Gastrocnemius medialis (tissue), 4 donors: ENCODE results near the gene PRELID1. TPM values are rescaled to one million over a fixed set of nuclear protein-coding genes. Genes with fewer than 3 reads are reported as not detected.

ENCODE experiments used
- ATAC-seq, 2 donors: fragments of 150-250 bp; one replicate each; pipeline ENCODE4 v1.9.1; 2016
- DNase-seq, 2 donors: peaks; one replicate each; pipeline ENCODE4 v3.0.0-alpha.2; 2019
- H3K27ac ChIP-seq, 4 donors: fragments of 200-600 bp; sonication (generic); 1 replicate in 1 of 4; 2 replicates in 3 of 4; pipeline ENCODE4 v1.5.1; 2016 to 2018; ENCODE audit warnings: mild to moderate bottlenecking in 2 of 4, moderate library complexity in 1 of 4
- H3K27me3 ChIP-seq, 3 donors: fragments of 200-600 bp; sonication (generic) in 2 of 3; 1 replicate in 1 of 3; 2 replicates in 2 of 3; pipeline versions ENCODE4 v1.5.1 to v1.6.0; 2016 to 2019; ENCODE audit warnings: mild to moderate bottlenecking in 1 of 3, moderate library complexity in 1 of 3
- H3K36me3 ChIP-seq, 2 donors: fragments of 200-600 bp; sonication (generic) in 1 of 2; one replicate each; pipeline ENCODE4 v1.5.1; 2017 to 2018
- H3K4me1 ChIP-seq, 2 donors: fragments of 200-600 bp; sonication (generic) in 1 of 2; one replicate each; pipeline ENCODE4 v1.5.1; 2016 to 2017; ENCODE audit warnings: mild to moderate bottlenecking in 2 of 2
- H3K4me3 ChIP-seq, 4 donors: fragments of 200-600 bp; sonication (generic) in 3 of 4; 1 replicate in 1 of 4; 2 replicates in 3 of 4; pipeline ENCODE4 v1.5.1; 2016 to 2019; ENCODE audit warnings: mild to moderate bottlenecking in 2 of 4
- H3K9me3 ChIP-seq, 3 donors: fragments of 200-600 bp; sonication (generic) in 2 of 3; 1 replicate in 1 of 3; 2 replicates in 2 of 3; pipeline ENCODE4 v1.5.1; 2016 to 2019
- CTCF ChIP-seq, 5 experiments: fragments of 450-650 bp in 3 of 5; fragments of 200-600 bp in 2 of 5; sonication (generic) in 2 of 5; IDR thresholded peaks in 4 of 5; conservative IDR thresholded peaks in 1 of 5; 1 replicate in 4 of 5; 2 replicates in 1 of 5; pipeline ENCODE4 v1.5.1; 2016 to 2019; ENCODE audit warnings: antibody characterized with exemption in 5 of 5, mild to moderate bottlenecking in 3 of 5, moderate library complexity in 3 of 5
- POLR2A ChIP-seq, 2 donors: fragments of 450-650 bp; IDR thresholded peaks; one replicate each; pipeline ENCODE4 v1.6.1; 2017; ENCODE audit warnings: antibody characterized with exemption in 2 of 2, mild to moderate bottlenecking in 2 of 2, moderate library complexity in 2 of 2
- in situ Hi-C, 4 donors: fragments of 200-750 bp; cut with MboI; loops; one replicate each; pipeline versions ENCODE4 v1.15.0 to v1.8.0; 2017; ENCODE audit warnings: low sequenced_read_pairs in 4 of 4
- intact Hi-C: fragments of 100-400 bp; cut with DNase I; formaldehyde crosslinking; loops from one replicate; pipeline ENCODE4 v1.15.1; 2023; ENCODE audit warnings: low total_unique reads
- total RNA-seq, 4 donors: library from RNA; depleted of rRNA; stranded (reverse); fragments of >200 nt; gene quantifications; one replicate each; pipeline versions ENCODE4 v1.1.0 to v1.2.3, GENCODE V29; 2016

PRELID1 gene
- total RNA-seq, 4 donors from 2014 or later: 13.4 to 45.8 (median 28.2) TPM

GRCh38 chr5:177346820-177347219 lies 43.2 kb downstream of the PRELID1 start:
- intact Hi-C loops: no loop called here
- Histone ChIP-seq H3K36me3 (peaks cover 0 to 9% of the 10 kb centered on the region in 2 donors), H3K4me1 (peaks cover 23 to 31% of the 10 kb centered on the region in 2 donors), H3K9me3 (no peaks in the 10 kb centered on the region), H3K27me3 (no peaks in the 10 kb centered on the region), H3K4me3 (no peak overlapping the region), H3K27ac (no peak overlapping the region)
- ATAC-seq (no peak), DNase-seq (no peak)
- in situ Hi-C loops: no loop called here
- TF ChIP-seq POLR2A (IDR thresholded peaks at IDR 0.05): no peak
- TF ChIP-seq CTCF (IDR thresholded peaks at IDR 0.05 in 4 of 5, conservative IDR thresholded peaks at IDR 0.05 in 1 of 5): no peak

DNA sequence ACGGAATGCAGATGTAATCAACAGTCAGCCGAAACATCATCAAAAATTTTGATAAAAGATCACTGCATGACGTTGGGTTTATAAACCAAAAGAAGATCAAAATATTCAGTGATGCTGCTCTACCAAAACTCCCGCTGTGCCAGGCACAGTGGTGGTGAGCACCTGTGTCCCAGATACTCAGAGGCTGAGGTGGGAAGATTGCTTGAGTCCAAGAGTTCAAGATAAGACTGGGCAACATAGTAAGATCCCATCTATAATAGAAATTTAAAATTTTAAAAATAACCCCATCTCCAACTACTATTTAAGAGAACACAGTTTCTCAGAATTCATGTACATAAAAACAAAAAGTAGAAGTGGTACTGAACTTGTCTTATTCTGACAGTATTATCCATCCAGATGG lies 44.1 kb downstream of the PRELID1 start:
- Histone ChIP-seq H3K9me3 (no peaks in the 10 kb centered on the region), H3K36me3 (peaks cover 0 to 8% of the 10 kb centered on the region in 2 donors), H3K27me3 (no peaks in the 10 kb centered on the region), H3K4me3 (no peak overlapping the region), H3K27ac (no peak overlapping the region), H3K4me1 (peaks cover 27 to 34% of the 10 kb centered on the region in 2 donors)
- no peak for TF ChIP-seq CTCF (IDR thresholded peaks at IDR 0.05 in 4 of 5, conservative IDR thresholded peaks at IDR 0.05 in 1 of 5)
- TF ChIP-seq POLR2A (IDR thresholded peaks at IDR 0.05): no peak
- ATAC-seq (no peak), DNase-seq (no peak)
- intact Hi-C loops: no loop called here
- in situ Hi-C loops: no loop called here

DNA sequence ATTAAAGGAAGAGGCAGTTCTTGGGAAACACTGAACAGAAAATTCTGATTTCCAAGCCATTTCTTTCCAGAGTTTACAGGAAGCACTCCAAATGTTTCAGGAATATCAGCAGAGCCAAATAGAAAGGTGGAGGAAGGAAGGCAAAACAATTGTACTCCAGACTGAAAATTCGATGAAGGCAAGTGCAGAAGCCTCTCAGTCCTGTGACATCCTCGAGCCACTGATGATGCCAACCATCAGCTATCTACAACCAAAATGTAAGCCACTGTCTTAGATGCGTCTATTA lies 45.7 kb downstream of the PRELID1 start:
- intact Hi-C loops (no loop called here), in situ Hi-C loops (no loop called here)
- Histone ChIP-seq H3K9me3 (no peaks in the 10 kb centered on the region), H3K4me3 (no peak overlapping the region), H3K4me1 (peaks cover 27 to 34% of the 10 kb centered on the region in 2 donors), H3K27ac (no peak overlapping the region), H3K36me3 (peaks cover 0 to 8% of the 10 kb centered on the region in 2 donors), H3K27me3 (no peaks in the 10 kb centered on the region)
- no peak for TF ChIP-seq POLR2A (IDR thresholded peaks at IDR 0.05)
- TF ChIP-seq CTCF (IDR thresholded peaks at IDR 0.05 in 4 of 5, conservative IDR thresholded peaks at IDR 0.05 in 1 of 5): no peak
- DNase-seq (no peak), ATAC-seq (no peak)

DNA sequence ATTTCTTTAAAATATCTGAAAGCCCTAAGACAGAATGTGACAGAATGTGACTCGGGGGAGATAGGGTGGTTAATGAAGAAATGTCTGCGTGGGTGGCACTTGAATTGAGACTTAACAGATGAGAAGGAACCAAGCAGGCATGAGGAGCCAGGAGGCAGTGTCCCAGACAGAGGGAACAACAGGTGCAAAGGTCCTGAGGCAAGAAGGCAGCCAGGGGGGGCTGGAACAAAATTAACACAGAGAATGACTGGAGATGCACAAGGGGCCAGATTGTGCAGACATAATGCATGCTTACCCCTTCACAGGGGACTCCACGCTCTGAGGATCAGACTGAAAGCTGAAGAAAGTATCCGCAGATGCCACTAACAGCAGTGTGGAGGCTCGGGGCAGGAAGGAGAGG lies 46.2 kb downstream of the PRELID1 start:
- TF ChIP-seq CTCF (IDR thresholded peaks at IDR 0.05 in 4 of 5, conservative IDR thresholded peaks at IDR 0.05 in 1 of 5): no peak
- Histone ChIP-seq H3K36me3 (peaks cover 0 to 8% of the 10 kb centered on the region in 2 donors), H3K27me3 (no peaks in the 10 kb centered on the region), H3K4me1 (peaks cover 27 to 34% of the 10 kb centered on the region in 2 donors), H3K4me3 (peak overlapping the region in 1 of 4 donors; percentile 90), H3K9me3 (no peaks in the 10 kb centered on the region), H3K27ac (no peak overlapping the region)
- DNase-seq (no peak), ATAC-seq (no peak)
- intact Hi-C loops: loop anchor here (2.0 kb wide), 1 partner anchor 47 kb away; the partner anchor contains the start of genes PRELID1 and RAB24
- in situ Hi-C loops: no loop called here

- peaks cover 0 to 8% of the 10 kb centered on the region in 2 donors for H3K36me3 ChIP-seq
- H3K4me3 ChIP-seq: peak overlapping the region; percentile 74 to 90 (median 77)
- peak overlapping the region; percentile 80 to 96 (median 90) for H3K27ac ChIP-seq
- H3K9me3 ChIP-seq: no peaks in the 10 kb centered on the region
- ATAC-seq (no peak), DNase-seq (no peak)
- peaks cover 27 to 34% of the 10 kb centered on the region in 2 donors for H3K4me1 ChIP-seq
- intact Hi-C loops: loop anchor here (2.0 kb wide), 1 partner anchor 48 kb away; the partner anchor contains the start of genes PRELID1 and RAB24
- TF ChIP-seq POLR2A (IDR thresholded peaks at IDR 0.05) (no peak), CTCF (IDR thresholded peaks at IDR 0.05 in 4 of 5, conservative IDR thresholded peaks at IDR 0.05 in 1 of 5) (no peak)
- in situ Hi-C loops: no loop called here
- no peaks in the 10 kb centered on the region for H3K27me3 ChIP-seq
Observed at GRCh38 chr5:177350776-177351391, 47.3 kb downstream of the PRELID1 start.
